Effector memory CD4-positive, alpha-beta T cell (primary cell): Measurements from ENCODE around the gene MBTPS1.

ENCODE experiments used
- DNase-seq, 3 donors: peaks; one replicate each; pipeline ENCODE4 v3.0.0-alpha.2; 2020
- H3K27ac ChIP-seq: 2 replicates; pipeline ENCODE4 v1.7.0; 2013; ENCODE audit warnings: mild to moderate bottlenecking, low read length, moderate library complexity; ENCODE audit not compliant: insufficient read depth, poor library complexity, severe bottlenecking
- H3K27me3 ChIP-seq: replicated peaks from 2 replicates; pipeline ENCODE4 v1.7.0; 2013; ENCODE audit warnings: mild to moderate bottlenecking, low read length; ENCODE audit not compliant: insufficient read depth, control insufficient read depth, poor library complexity, severe bottlenecking
- H3K36me3 ChIP-seq: 2 replicates; pipeline ENCODE4 v1.7.0; 2013; ENCODE audit warnings: mild to moderate bottlenecking, low read length, moderate library complexity; ENCODE audit not compliant: control insufficient read depth, insufficient read depth
- H3K4me1 ChIP-seq: 2 replicates; pipeline ENCODE4 v1.7.0; 2013; ENCODE audit warnings: low read length, mild to moderate bottlenecking; ENCODE audit not compliant: control insufficient read depth, insufficient read depth, poor library complexity, severe bottlenecking
- H3K4me3 ChIP-seq: 2 replicates; pipeline ENCODE4 v1.7.0; 2013; ENCODE audit warnings: low read length, low read depth, mild to moderate bottlenecking; ENCODE audit not compliant: insufficient read depth, poor library complexity, severe bottlenecking
- H3K9me3 ChIP-seq: 2 replicates; pipeline ENCODE4 v1.7.0; 2013; ENCODE audit warnings: mild to moderate bottlenecking, low read length, moderate library complexity; ENCODE audit not compliant: control insufficient read depth

MBTPS1 gene

DNA sequence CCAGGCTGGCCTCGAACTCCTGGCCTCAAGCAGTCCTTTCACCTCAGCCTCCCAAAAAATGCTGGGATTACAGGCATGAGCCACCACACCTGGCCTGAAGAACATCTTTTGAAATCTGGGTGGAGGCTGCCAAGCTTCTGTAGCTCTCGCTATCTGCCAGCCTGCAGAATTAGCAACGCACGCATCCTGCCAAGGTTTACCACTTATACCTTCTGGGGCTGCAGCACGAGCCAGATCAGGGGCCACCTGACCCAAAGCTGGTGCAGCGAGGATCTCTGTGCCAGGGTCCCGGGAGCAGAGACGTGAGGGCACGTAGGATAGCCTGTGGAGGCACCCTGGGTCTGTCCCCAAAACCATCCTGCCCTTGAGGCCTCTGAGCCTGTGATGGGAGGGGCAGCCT, 96.4 kb downstream of the MBTPS1 start:
- H3K9me3 ChIP-seq = no peaks in the 10 kb centered on the region

DNA sequence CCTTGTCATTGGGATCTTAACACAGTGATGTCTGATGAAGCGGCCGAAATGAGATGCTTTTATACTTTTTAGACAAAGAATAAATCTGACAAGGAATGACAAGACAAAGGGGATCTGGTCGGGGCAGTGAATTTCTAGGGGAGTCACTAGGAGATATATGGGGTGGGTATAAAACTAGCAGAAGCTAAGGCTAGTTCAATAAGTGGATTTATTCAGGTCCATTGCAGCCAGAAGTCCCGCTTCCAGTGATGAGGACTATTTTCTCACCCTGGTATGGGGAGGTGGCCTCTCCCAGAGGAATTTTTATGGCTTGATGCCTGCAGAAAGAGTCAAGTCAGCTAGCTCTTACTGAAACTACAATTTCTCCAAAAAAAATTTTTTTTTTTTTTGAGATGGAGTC, 98.0 kb downstream of the MBTPS1 start:
- no peaks in the 10 kb centered on the region for H3K9me3 ChIP-seq
- H3K4me1 ChIP-seq = no peaks in the 10 kb centered on the region
- H3K27ac ChIP-seq = no peak overlapping the region
- H3K4me3 ChIP-seq = no peak overlapping the region
- DNase-seq = no peak
- H3K27me3 ChIP-seq = no peaks in the 10 kb centered on the region
- H3K36me3 ChIP-seq = no peaks in the 10 kb centered on the region

More for the DNA sequence above, 96.4 kb downstream of the MBTPS1 start:
- no peaks in the 10 kb centered on the region for H3K4me1 ChIP-seq
- H3K4me3 ChIP-seq = no peak overlapping the region
- no peaks in the 10 kb centered on the region for H3K36me3 ChIP-seq
- no peak for DNase-seq
- H3K27me3 ChIP-seq = no peaks in the 10 kb centered on the region
- H3K27ac ChIP-seq = no peak overlapping the region

DNA sequence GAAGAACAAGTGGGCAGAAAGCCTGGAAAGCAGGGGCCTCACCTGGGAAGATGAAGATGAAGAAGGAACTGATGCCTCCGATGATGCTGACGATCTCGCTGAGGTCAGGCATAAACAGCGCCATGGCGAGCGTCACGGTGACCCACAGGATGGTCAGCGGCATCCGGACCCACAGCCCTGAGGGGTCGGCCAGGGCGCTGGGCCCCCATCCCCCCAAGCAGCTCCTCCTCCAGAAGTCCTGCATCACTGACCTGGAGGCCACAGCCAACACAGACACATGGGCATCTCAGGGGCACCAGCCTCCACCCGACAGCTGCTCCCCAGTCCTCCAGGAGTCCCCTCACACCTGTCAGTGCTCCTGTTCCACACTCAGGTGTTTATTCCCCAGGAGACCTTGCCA, 100.3 kb downstream of the MBTPS1 start:
- no peaks in the 10 kb centered on the region for H3K9me3 ChIP-seq
- DNase-seq = no peak
- H3K4me1 ChIP-seq = no peaks in the 10 kb centered on the region
- H3K27me3 ChIP-seq = no peaks in the 10 kb centered on the region
- H3K27ac ChIP-seq = no peak overlapping the region
- H3K36me3 ChIP-seq = no peaks in the 10 kb centered on the region
- no peak overlapping the region for H3K4me3 ChIP-seq

DNA sequence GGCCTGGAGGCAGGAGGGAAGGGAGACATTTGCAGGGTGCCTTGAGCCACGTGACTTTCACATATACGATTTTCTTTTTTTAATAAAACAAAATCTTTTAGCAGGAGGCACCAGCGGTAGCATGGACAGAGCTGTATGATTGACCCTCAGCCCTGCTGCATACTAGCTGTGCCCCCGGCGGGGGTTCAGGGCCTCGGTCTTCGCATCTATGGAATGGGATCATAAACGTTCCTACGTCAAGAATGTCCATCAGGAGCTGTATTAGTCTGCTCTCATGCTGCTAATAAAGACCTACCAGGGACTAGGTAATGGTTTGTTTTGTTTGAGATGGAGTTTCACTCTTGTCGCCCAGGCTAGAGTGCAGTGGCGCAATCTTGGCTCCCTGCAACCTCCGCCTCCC, 101.3 kb downstream of the MBTPS1 start:
- Histone ChIP-seq H3K27ac (no peak overlapping the region), H3K36me3 (no peaks in the 10 kb centered on the region), H3K9me3 (no peaks in the 10 kb centered on the region), H3K27me3 (no peaks in the 10 kb centered on the region), H3K4me1 (no peaks in the 10 kb centered on the region), H3K4me3 (no peak overlapping the region)
- no peak for DNase-seq

DNA sequence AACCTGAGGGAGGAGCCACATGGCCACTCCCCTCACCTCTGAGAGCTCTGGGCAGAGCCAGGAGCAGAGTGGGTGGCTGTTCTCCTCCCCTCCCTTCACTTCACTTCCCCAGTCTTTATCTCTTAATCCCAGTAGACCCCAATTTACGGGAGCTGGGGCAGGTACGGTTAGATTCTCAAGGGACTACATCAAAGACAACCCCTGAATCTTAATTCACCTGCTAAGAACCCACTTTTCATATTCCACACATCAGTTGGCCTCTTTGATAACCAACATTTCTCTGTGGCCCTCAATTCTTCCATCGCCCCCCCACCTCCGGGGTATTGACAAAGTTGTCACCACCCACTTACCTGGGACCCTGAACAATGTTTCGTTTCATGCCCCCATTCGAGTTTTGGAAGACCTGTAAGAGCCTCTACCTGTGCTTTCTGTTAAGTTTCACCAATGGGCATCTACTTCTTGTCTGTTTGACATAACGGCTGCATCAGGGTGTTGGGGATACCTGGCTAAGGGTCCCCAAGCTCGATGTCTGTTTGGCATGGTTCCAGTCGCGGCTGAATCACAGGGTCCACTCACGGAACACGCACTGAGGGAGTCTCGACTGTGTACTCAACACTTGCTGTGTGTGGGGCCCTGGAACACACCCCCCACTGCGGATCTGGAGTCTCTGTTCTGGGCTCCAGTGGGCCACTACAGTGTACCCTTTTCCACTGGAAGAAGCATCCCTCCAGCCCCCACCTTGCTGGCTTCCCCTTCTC, 102.0 kb downstream of the MBTPS1 start:
- Histone ChIP-seq H3K27ac (no peak overlapping the region), H3K27me3 (no peaks in the 10 kb centered on the region), H3K9me3 (no peaks in the 10 kb centered on the region), H3K36me3 (no peaks in the 10 kb centered on the region), H3K4me3 (no peak overlapping the region), H3K4me1 (no peaks in the 10 kb centered on the region)
- no peak for DNase-seq

DNA sequence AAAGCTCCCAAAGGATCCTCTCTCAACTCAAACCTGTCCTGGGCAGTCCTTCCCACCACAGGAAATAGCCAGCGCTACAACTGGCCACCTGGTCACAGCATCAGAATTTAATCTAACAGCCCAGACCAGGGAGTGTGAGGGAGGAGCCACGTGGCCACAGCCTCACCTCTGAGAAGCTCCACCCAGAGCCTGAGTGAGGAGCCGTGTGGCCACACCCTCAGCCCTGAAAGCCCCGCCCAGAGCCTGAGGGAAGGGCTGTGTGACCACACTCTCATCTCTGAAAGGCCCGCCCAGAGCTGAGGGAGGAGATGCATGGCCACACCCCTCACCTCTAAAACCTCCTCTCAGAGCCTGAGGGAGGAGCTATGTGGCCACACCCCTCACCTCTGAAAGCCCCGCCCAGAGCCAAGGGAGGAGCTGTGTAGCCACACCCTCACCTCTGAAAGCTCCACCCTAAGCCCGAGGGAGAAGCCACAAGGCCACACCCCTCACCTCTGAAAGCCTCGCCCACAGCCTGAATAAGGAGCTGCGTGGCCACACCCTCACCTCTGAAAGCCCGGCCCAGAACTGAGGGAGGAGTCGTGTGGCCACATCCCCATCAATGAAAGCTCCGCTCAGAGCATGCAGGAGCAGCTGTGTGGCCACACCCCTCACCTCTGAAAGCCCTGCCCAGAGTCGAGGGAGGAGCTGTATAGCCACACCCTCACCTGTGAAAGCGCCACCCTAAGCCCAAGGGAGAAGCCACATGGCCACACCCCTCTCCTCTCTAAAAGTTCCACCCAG, 102.8 kb downstream of the MBTPS1 start:
- Histone ChIP-seq H3K27me3 (no peaks in the 10 kb centered on the region), H3K27ac (no peak overlapping the region)
- peak; percentile 13 to 27 (median 26) for DNase-seq

DNA sequence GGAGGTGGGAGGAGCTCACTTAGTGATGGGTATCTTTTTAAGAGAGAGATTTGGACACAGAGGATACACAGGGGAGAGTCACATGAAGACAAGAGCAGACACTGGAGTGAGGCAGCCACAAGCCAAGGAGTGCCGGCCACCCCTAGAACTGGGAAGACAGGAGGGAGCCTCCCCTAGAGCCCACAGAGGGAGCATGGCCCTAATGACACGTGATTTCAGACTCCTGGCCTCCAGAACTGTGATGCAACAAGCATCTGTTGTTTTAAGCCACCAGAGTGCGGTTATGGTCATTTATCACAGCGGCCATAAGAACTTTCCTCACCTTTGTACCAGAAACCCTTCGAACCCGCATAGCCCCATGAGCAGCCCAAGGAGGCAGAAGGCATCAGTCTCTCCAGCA, 107.5 kb downstream of the MBTPS1 start:
- DNase-seq = no peak
- H3K9me3 ChIP-seq = no peaks in the 10 kb centered on the region
- H3K4me3 ChIP-seq = no peak overlapping the region
- H3K4me1 ChIP-seq = no peaks in the 10 kb centered on the region
- no peak overlapping the region for H3K27ac ChIP-seq
- H3K36me3 ChIP-seq = no peaks in the 10 kb centered on the region
- no peaks in the 10 kb centered on the region for H3K27me3 ChIP-seq

More for the DNA sequence above, 102.8 kb downstream of the MBTPS1 start:
- H3K36me3 ChIP-seq = no peaks in the 10 kb centered on the region
- H3K4me1 ChIP-seq = no peaks in the 10 kb centered on the region
- H3K9me3 ChIP-seq = no peaks in the 10 kb centered on the region
- H3K4me3 ChIP-seq = no peak overlapping the region

DNA sequence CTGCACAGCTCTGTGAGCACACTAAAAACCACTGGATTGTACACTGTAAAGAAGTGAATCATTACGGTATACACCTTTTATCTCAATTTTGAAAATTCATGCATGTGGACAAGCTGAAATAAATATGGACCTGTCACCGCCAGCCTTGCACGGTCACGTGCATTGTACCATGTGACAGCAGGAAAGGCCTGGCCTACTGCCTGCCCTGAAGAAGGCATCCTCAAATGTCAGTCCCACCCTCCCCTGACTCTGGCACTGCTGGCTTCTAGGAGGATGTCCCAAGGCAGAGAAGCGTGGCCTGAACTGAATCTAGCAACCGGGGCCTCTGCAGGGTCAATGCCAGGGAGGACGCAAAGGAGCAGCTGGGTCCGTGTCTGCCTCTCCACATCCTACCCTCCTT, 108.8 kb downstream of the MBTPS1 start:
- Histone ChIP-seq H3K4me3 (no peak overlapping the region), H3K36me3 (no peaks in the 10 kb centered on the region), H3K27ac (no peak overlapping the region), H3K4me1 (no peaks in the 10 kb centered on the region), H3K9me3 (no peaks in the 10 kb centered on the region), H3K27me3 (no peaks in the 10 kb centered on the region)
- DNase-seq = no peak

DNA sequence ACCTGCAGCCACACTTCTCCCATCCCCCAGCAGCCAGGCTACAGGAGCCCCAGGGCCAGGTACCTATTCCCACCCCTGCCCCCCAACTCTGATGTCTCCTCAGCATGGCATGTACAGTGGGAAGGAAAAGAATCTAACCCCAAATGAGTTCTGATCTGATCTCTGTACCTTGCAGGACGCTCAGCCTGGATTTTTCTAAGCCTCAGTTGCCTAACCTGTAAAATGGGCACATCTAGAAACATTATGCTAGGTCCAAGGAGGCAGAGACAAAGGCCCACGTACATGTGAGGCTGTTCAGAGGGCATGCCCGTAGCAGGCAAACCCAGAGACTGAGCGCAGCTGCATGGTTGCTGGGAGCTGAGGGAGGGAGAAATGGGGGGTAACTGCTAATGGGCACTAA, 109.2 kb downstream of the MBTPS1 start:
- Histone ChIP-seq H3K4me3 (no peak overlapping the region), H3K36me3 (no peaks in the 10 kb centered on the region), H3K9me3 (no peaks in the 10 kb centered on the region), H3K4me1 (no peaks in the 10 kb centered on the region), H3K27me3 (no peaks in the 10 kb centered on the region), H3K27ac (no peak overlapping the region)
- DNase-seq = no peak

DNA sequence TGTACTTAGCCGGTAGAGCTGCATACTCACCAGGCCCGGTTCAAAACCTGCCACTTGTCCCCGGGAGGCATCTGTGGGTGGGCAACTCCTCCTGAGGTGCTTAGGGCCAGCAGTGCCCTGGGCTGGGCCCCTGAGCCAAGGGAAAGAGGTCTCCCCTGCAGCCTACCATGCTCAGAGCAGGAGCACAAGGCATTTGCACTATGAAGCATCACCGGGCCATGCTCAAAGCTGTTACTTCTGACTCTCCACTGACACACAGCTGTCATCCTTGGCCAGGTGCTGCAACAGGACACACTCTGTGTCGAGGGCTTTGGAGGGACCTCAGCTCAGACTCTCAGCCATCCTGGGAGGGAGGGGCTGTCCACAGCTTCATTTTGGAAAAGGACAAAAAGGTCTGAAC, 111.4 kb downstream of the MBTPS1 start:
- Histone ChIP-seq H3K36me3 (no peaks in the 10 kb centered on the region), H3K27ac (no peak overlapping the region), H3K9me3 (no peaks in the 10 kb centered on the region), H3K4me3 (no peak overlapping the region), H3K4me1 (no peaks in the 10 kb centered on the region), H3K27me3 (no peaks in the 10 kb centered on the region)
- no peak for DNase-seq
